ENCODE data around the gene FHL1.

- TF ChIP-seq, protein P1, sequence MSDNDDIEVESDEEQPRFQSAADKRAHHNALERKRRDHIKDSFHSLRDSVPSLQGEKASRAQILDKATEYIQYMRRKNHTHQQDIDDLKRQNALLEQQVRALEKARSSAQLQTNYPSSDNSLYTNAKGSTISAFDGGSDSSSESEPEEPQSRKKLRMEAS (IDR thresholded peaks at IDR 0.05; ENCODE audit: low read depth, low read length) = no peak
- TF ChIP-seq CTCF (IDR thresholded peaks at IDR 0.05; ENCODE audit: low read depth, low read length) = no peak
These were observed 111.6 kb downstream of the FHL1 start for GRCh38 chrX:136258951-136259350.
